ENCODE measurements around the gene ZSWIM7.
A peak's percentile ranks its signal among the peaks of the same experiment; 100 is the strongest.

The ZSWIM7 gene

DNA sequence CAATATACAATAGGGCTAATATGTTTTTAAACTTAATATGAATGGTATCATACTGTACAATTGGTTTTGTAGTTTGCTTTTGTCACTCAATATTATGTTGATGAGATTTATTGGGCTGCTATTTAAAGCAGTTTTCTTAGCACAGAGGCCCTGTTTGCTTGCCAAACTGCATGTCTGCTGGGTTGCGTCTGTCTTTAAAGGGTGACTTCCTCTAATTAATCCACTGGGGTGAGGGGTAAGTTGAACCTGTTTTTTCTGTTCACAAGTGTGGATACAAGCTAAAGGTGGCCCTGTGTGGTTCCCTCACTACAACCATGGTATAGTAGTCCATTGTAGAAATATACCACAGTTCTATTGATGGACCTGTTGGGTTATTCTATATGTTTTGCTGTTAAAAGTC, 19.8 kb upstream of the ZSWIM7 start:
- TF ChIP-seq CTCF (IDR thresholded peaks at IDR 0.05; ENCODE audit: low read depth, low read length) = no peak

DNA sequence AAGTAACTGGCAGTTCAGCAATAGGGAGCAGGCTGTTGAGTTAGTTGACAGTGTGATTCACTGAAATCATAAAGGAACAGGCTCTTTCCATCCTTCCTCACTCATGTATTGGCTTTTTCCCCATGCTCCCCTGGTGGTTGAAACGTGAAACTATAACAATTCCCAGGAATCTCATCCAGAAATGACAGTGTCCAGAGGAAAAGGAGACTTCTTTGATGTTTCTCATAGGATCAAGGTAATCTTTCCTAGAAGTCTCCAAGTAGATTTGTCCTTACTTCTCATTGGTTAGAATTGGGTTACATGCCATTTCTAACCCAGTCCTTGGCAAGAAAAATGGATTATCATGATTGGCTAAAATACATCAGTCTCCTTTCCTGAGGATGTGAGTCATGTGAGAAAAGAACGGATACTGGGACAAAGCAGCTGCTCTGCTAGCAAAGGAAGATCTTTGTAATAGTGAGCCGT, 14.5 kb upstream of the ZSWIM7 start:
- TF ChIP-seq CTCF (IDR thresholded peaks at IDR 0.05; ENCODE audit: low read depth, low read length) = peak; percentile 76
- no peak overlapping the region for H3K4me3 ChIP-seq (replicated peaks in 1 of 2; ENCODE audit: low read depth in 2 of 2, low read length in 2 of 2)
- peak; percentile 83 to 91 for DNase-seq (ENCODE audit: low read depth in 2 of 2)

More for the DNA sequence above, 19.8 kb upstream of the ZSWIM7 start:
- DNase-seq (ENCODE audit: low read depth in 2 of 2) = no peak
- H3K4me3 ChIP-seq (replicated peaks in 1 of 2; ENCODE audit: low read depth in 2 of 2, low read length in 2 of 2) = no peak overlapping the region

DNA sequence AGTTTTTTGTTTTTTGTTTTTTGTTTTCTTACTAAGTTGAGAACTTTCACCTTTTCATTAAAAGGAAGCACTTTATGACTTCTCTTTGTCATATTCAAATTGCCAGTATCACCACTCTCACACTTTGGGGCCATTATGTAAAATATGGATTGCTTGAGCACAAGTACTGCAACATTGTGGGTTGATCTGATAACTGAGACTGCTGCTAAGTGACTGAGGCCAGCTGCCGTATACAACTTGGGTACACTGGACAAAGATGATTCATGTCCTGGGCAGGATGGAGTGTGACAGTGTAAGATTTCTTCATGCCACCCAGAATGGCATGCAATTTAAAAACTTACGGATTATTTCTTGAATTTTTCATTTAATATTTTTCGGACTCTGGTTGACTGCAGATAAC, 7.9 kb upstream of the ZSWIM7 start:
- DNase-seq (ENCODE audit: low read depth in 2 of 2) = no peak
- TF ChIP-seq CTCF (IDR thresholded peaks at IDR 0.05; ENCODE audit: low read depth, low read length) = no peak
- no peak overlapping the region for H3K4me3 ChIP-seq (replicated peaks in 1 of 2; ENCODE audit: low read depth in 2 of 2, low read length in 2 of 2)

DNA sequence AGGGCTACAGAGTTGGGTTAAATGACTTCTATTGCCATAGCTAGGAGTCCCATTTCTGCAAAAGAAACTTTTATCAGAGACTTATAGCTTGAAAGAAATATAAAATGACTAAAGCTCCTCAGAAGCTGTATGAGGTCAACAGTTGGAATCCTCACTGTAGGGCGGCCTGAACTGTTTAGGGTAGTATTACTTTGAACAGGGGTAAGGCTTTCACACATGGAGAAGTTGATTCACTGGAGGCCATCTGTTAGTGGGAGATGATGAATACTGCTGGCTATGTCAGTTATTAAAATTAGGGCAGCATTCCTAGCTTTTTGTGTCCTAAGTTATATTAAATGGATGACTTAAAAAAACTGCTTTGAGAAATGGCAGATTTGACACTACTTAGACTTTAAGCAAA, 6.1 kb upstream of the ZSWIM7 start:
- no peak overlapping the region for H3K4me3 ChIP-seq (replicated peaks in 1 of 2; ENCODE audit: low read depth in 2 of 2, low read length in 2 of 2)
- no peak for DNase-seq (ENCODE audit: low read depth in 2 of 2)
- TF ChIP-seq CTCF (IDR thresholded peaks at IDR 0.05; ENCODE audit: low read depth, low read length) = no peak

GRCh38 chr17:16003841-16004240, 4.3 kb upstream of the ZSWIM7 start:
- peak; percentile 37 to 44 for DNase-seq (ENCODE audit: low read depth in 2 of 2)
- no peak for TF ChIP-seq CTCF (IDR thresholded peaks at IDR 0.05; ENCODE audit: low read depth, low read length)
- no peak overlapping the region for H3K4me3 ChIP-seq (replicated peaks in 1 of 2; ENCODE audit: low read depth in 2 of 2, low read length in 2 of 2)

DNA sequence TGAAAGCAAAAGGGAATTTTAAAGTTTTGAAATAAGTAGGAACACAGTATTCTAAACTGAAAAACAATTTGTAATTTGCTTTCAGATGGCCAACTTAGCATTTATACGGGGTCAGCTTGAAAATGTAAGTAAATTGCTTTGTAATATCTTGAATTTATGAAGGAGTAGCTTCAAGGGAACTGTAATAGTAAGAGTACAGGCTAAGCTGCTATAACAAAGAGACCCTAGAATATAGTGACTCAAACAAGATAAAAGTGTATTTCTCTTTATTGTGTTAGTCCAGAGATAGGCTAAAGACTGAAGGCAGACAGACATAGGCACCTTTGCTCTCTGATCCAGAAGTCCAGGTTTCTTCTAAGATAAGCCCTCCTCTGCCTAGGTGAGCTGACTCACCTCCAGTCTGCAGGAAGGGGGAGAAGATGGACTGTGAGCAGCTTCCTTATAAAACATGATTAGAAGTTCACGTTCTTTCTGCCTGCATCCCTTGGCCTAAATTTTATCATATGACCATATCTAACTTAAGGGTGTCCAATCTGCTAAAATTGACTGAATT, 3.3 kb upstream of the ZSWIM7 start:
- DNase-seq (ENCODE audit: low read depth in 2 of 2) = no peak
- no peak overlapping the region for H3K4me3 ChIP-seq (replicated peaks in 1 of 2; ENCODE audit: low read depth in 2 of 2, low read length in 2 of 2)
- no peak for TF ChIP-seq CTCF (IDR thresholded peaks at IDR 0.05; ENCODE audit: low read depth, low read length)
